ENCODE measurements around the gene BMP4. TPM values are rescaled to one million over a fixed set of nuclear protein-coding genes. Genes with fewer than 3 reads are reported as not detected.

BMP4 gene
- polyA plus RNA-seq, 1 donor (not counting 4 experiments of a cell fraction or from before 2014, with no cell fraction given) = 6.5 TPM

- H3K4me3 ChIP-seq (ENCODE audit: control insufficient read depth in 2 of 3, extremely low read depth in 1 of 3, insufficient read depth in 2 of 3, low read depth in 1 of 3, low read length in 3 of 3) = peak overlapping the region in 1 of 3 experiments; percentile 58
- peak overlapping the region; percentile 86 for H3K4me2 ChIP-seq (ENCODE audit: control insufficient read depth, extremely low read depth, insufficient read depth, low read depth, low read length)
- peak overlapping the region; percentile 82 for H2AFZ ChIP-seq (ENCODE audit: control insufficient read depth, low read length)
- H4K20me1 ChIP-seq (ENCODE audit: control insufficient read depth, extremely low read depth, insufficient read depth, low read length) = no peaks in the 10 kb centered on the region
- TF ChIP-seq EZH2 (IDR thresholded peaks at IDR 0.05; ENCODE audit: low read length) (peak; percentile 11), CTCF (optimal IDR thresholded peaks at IDR 0.05 in 1 of 3, IDR thresholded peaks at IDR 0.05 in 1 of 3, conservative IDR thresholded peaks at IDR 0.05 in 1 of 3; ENCODE audit: extremely low read depth in 1 of 3, insufficient read depth in 2 of 3, low read length in 3 of 3) (no peak)
- H3K36me3 ChIP-seq (ENCODE audit: control insufficient read depth in 2 of 2, extremely low read depth in 1 of 2, insufficient read depth in 2 of 2, low read length in 2 of 2) = no peaks in the 10 kb centered on the region
- no peaks in the 10 kb centered on the region for H3K9me1 ChIP-seq (ENCODE audit: control insufficient read depth, extremely low read depth, insufficient read depth, low read length)
- H3K9me3 ChIP-seq (ENCODE audit: control insufficient read depth, low read depth, low read length) = no peaks in the 10 kb centered on the region
- DNase-seq (ENCODE audit: low read depth, low spot score) = no peak
- no peak for FAIRE-seq
- peaks cover 14% of the 10 kb centered on the region for H3K27me3 ChIP-seq (ENCODE audit: control insufficient read depth, extremely low read depth, insufficient read depth, low read length)
- no peaks in the 10 kb centered on the region for H3K79me2 ChIP-seq (ENCODE audit: control insufficient read depth, insufficient read depth, low read length)
- H3K4me1 ChIP-seq (ENCODE audit: control insufficient read depth, extremely low read depth, insufficient read depth, low read length) = peaks cover 10% of the 10 kb centered on the region
- dilution Hi-C loops (cut with MboI; ENCODE audit: extremely low pct_ligation_motif_present, low sequenced_read_pairs) = no loop called here
- H3K9ac ChIP-seq (ENCODE audit: control insufficient read depth, extremely low read depth, insufficient read depth, low read length) = no peak overlapping the region
- no peak overlapping the region for H3K27ac ChIP-seq (ENCODE audit: control insufficient read depth, insufficient read depth, low read length)
Observed at GRCh38 chr14:53962953-53963319, 6.3 kb upstream of the BMP4 start.

- Histone ChIP-seq H3K4me2 (ENCODE audit: control insufficient read depth, extremely low read depth, insufficient read depth, low read depth, low read length) (no peak overlapping the region), H3K9ac (ENCODE audit: control insufficient read depth, extremely low read depth, insufficient read depth, low read length) (no peak overlapping the region), H2AFZ (ENCODE audit: control insufficient read depth, low read length) (no peak overlapping the region), H3K9me3 (ENCODE audit: control insufficient read depth, low read depth, low read length) (no peaks in the 10 kb centered on the region), H4K20me1 (ENCODE audit: control insufficient read depth, extremely low read depth, insufficient read depth, low read length) (no peaks in the 10 kb centered on the region), H3K36me3 (ENCODE audit: control insufficient read depth in 2 of 2, extremely low read depth in 1 of 2, insufficient read depth in 2 of 2, low read length in 2 of 2) (no peaks in the 10 kb centered on the region), H3K79me2 (ENCODE audit: control insufficient read depth, insufficient read depth, low read length) (peaks cover 20% of the 10 kb centered on the region), H3K27ac (ENCODE audit: control insufficient read depth, insufficient read depth, low read length) (no peak overlapping the region), H3K4me1 (ENCODE audit: control insufficient read depth, extremely low read depth, insufficient read depth, low read length) (peaks cover 18% of the 10 kb centered on the region), H3K4me3 (ENCODE audit: control insufficient read depth in 2 of 3, extremely low read depth in 1 of 3, insufficient read depth in 2 of 3, low read depth in 1 of 3, low read length in 3 of 3) (no peak overlapping the region), H3K9me1 (ENCODE audit: control insufficient read depth, extremely low read depth, insufficient read depth, low read length) (no peaks in the 10 kb centered on the region), H3K27me3 (ENCODE audit: control insufficient read depth, extremely low read depth, insufficient read depth, low read length) (peaks cover 13% of the 10 kb centered on the region)
- dilution Hi-C loops (cut with MboI; ENCODE audit: extremely low pct_ligation_motif_present, low sequenced_read_pairs) = no loop called here
- TF ChIP-seq CTCF (optimal IDR thresholded peaks at IDR 0.05 in 1 of 3, IDR thresholded peaks at IDR 0.05 in 1 of 3, conservative IDR thresholded peaks at IDR 0.05 in 1 of 3; ENCODE audit: extremely low read depth in 1 of 3, insufficient read depth in 2 of 3, low read length in 3 of 3) (no peak), EZH2 (IDR thresholded peaks at IDR 0.05; ENCODE audit: low read length) (no peak)
- FAIRE-seq = no peak
- no peak for DNase-seq (ENCODE audit: low read depth, low spot score)
Observed at GRCh38 chr14:53958628-53959027, 2.0 kb upstream of the BMP4 start.
